Astrocyte of the cerebellum (primary cell): Measurements from ENCODE around the gene OR9I1.

Experiments
- DNase-seq: peaks from one replicate; pipeline ENCODE4 v3.0.0-alpha.2; 2011; ENCODE audit warnings: low read depth
- H3K4me3 ChIP-seq: 2 replicates; pipeline ENCODE4 v1.5.1; 2011; ENCODE audit warnings: mild to moderate bottlenecking, low read depth, low read length, moderate library complexity
- CTCF ChIP-seq: IDR thresholded peaks from 2 replicates; pipeline ENCODE4 v1.5.1; 2012; ENCODE audit warnings: low read length, low read depth, moderate library complexity, mild to moderate bottlenecking; ENCODE audit errors: missing control alignments
- in situ Hi-C: cut with HindIII; loops from 2 replicates; pipeline ENCODE4 v1.10.0; 2017; ENCODE audit warnings: low sequenced_read_pairs

The OR9I1 gene

DNA sequence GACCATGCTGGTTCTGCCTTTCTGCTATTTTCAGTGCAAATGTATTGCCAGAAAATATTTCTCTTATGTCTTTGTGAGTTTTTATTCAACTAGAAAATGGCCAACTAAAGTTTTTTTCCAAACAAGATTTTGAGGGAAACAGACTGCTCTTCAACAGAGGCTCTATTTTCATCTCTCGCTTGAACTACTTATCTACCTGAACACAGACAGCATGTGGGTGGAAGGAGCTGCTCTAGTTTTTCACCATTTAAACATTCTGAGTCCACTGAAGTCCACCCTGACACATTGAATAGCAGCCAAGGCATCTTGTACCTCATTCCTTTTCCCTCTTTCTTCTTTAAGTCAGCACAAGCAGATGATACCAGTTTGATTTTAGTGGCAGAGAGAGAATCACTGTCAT, 9.8 kb upstream of the OR9I1 start:
- in situ Hi-C loops, result no loop called here
- no peak for DNase-seq
- no peak for TF ChIP-seq CTCF
- no peak overlapping the region for H3K4me3 ChIP-seq

- no peak for DNase-seq
- in situ Hi-C loops, result no loop called here
Observed at GRCh38 chr11:58134151-58134550, 8.8 kb upstream of the OR9I1 start.

GRCh38 chr11:58133309-58134076, 8.2 kb upstream of the OR9I1 start:
- in situ Hi-C loops, result no loop called here
- DNase-seq, result no peak
- TF ChIP-seq CTCF, result no peak
- no peak overlapping the region for H3K4me3 ChIP-seq

More at GRCh38 chr11:58134151-58134550, 8.8 kb upstream of the OR9I1 start:
- no peak for TF ChIP-seq CTCF
- H3K4me3 ChIP-seq, result no peak overlapping the region

GRCh38 chr11:58127350-58127749, 2.0 kb upstream of the OR9I1 start:
- H3K4me3 ChIP-seq, result no peak overlapping the region
- TF ChIP-seq CTCF, result no peak
- DNase-seq, result no peak
- in situ Hi-C loops, result no loop called here

DNA sequence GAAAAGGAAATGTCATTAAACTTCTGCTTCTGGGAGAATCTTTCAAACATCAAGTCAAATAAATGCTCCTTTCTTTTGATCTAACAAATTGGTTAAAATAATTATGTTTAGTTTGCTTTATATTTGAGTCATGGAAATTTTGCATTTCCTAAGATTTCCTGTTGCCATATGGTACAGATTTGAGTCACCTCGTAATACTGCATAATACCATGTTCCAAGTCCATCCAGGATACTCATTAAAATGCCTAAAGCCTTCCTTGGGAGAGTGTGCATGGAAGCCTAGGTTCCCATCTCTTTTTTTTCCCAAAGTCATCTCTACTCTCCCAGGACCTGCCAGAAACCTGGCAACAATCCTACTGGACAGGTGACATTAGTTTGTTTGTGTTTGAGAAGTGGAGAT, 4.2 kb downstream of the OR9I1 start:
- in situ Hi-C loops, result no loop called here
- no peak for TF ChIP-seq CTCF
- H3K4me3 ChIP-seq, result no peak overlapping the region
- no peak for DNase-seq

GRCh38 chr11:58097437-58097836, 27.9 kb downstream of the OR9I1 start:
- H3K4me3 ChIP-seq, result no peak overlapping the region
- in situ Hi-C loops, result no loop called here
- no peak for DNase-seq
- TF ChIP-seq CTCF, result no peak
